K562 (cell line): Measurements from ENCODE around the gene ARL3. TPM values are rescaled to one million over a fixed set of nuclear protein-coding genes. Genes with fewer than 3 reads are reported as not detected.
A peak's percentile ranks its signal among the peaks of the same experiment; 100 is the strongest.

Experiments
- ATF1 ChIP-seq, 2 experiments: fragments of 450-650 bp in 1 of 2; IDR thresholded peaks; 2 replicates each; pipeline ENCODE4 v1.6.1; 2016; ENCODE audit warnings: missing compliant biosample characterization in 1 of 2, missing genetic modification characterization in 1 of 2
- BHLHE40 ChIP-seq: IDR thresholded peaks from 2 replicates; pipeline ENCODE4 v1.6.1; 2011; ENCODE audit warnings: low read length, improper control_type of control experiment
- CHD2 ChIP-seq: IDR thresholded peaks from 2 replicates; pipeline ENCODE4 v1.6.1; 2011; ENCODE audit warnings: low read depth, low read length
- E2F3 ChIP-seq: fragments of 250-450 bp; sonication (Bioruptor Pico); IDR thresholded peaks from 2 replicates; pipeline ENCODE4 v1.4.0; 2020; ENCODE audit warnings: mild to moderate bottlenecking
- EHMT2 ChIP-seq: fragments of 450-650 bp; IDR thresholded peaks from 2 replicates; pipeline ENCODE4 v1.6.1; 2018; ENCODE audit warnings: antibody characterized with exemption
- EP400 ChIP-seq: fragments of 450-650 bp; IDR thresholded peaks from 2 replicates; pipeline ENCODE4 v1.6.1; 2017; ENCODE audit warnings: antibody characterized with exemption, mild to moderate bottlenecking, moderate library complexity
- FUS ChIP-seq: fragments of 200-400 bp; formaldehyde crosslinking; optimal IDR thresholded peaks from 2 replicates; pipeline ENCODE3; 2017; ENCODE audit warnings: low read depth, low read length
- HIVEP1 ChIP-seq: fragments of 250-450 bp; sonication (Bioruptor Pico); IDR thresholded peaks from 2 replicates; pipeline ENCODE4 v1.4.0; 2020; ENCODE audit warnings: mild to moderate bottlenecking
- IFI16 ChIP-seq: fragments of 250-450 bp; sonication (Bioruptor Pico); IDR thresholded peaks from 2 replicates; pipeline ENCODE4 v2.1.2; 2022; ENCODE audit warnings: mild to moderate bottlenecking, inconsistent platforms
- KLF13 ChIP-seq: fragments of 450-650 bp; IDR thresholded peaks from 2 replicates; pipeline ENCODE4 v1.6.1; 2016; ENCODE audit warnings: missing genetic modification characterization, low read depth, mild to moderate bottlenecking, missing compliant biosample characterization, moderate library complexity, borderline replicate concordance
- MECOM ChIP-seq: fragments of 250-450 bp; sonication (Bioruptor Pico); IDR thresholded peaks from 2 replicates; pipeline ENCODE4 v1.8.0; 2022; ENCODE audit warnings: inconsistent platforms
- MYC ChIP-seq, 2 experiments: fragments of 250-450 bp in 1 of 2; sonication (Bioruptor Pico) in 1 of 2; IDR thresholded peaks; 2 replicates each; pipeline versions ENCODE4 v1.5.1 to v1.6.1; 2012 to 2021; ENCODE audit warnings: low read depth in 2 of 2, borderline replicate concordance in 1 of 2, improper control_type of control experiment in 1 of 2, low read length in 1 of 2, mild to moderate bottlenecking in 1 of 2, moderate library complexity in 1 of 2
- NCOA1 ChIP-seq: fragments of 450-650 bp; IDR thresholded peaks from 2 replicates; pipeline ENCODE4 v1.6.1; 2016; ENCODE audit warnings: low read depth
- SFPQ ChIP-seq: fragments of 200-400 bp; formaldehyde crosslinking; IDR thresholded peaks from 2 replicates; pipeline ENCODE4 v1.6.1; 2017; ENCODE audit warnings: mild to moderate bottlenecking, low read depth, low read length, moderate library complexity
- STAT5B ChIP-seq: fragments of 250-450 bp; sonication (Bioruptor Pico); IDR thresholded peaks from 2 replicates; pipeline ENCODE4 v1.8.0; 2021; ENCODE audit warnings: mild to moderate bottlenecking, inconsistent platforms
- YBX1 ChIP-seq: fragments of 450-650 bp; IDR thresholded peaks from 2 replicates; pipeline ENCODE4 v1.7.1; 2016; ENCODE audit warnings: mild to moderate bottlenecking
- ZBTB7A ChIP-seq: IDR thresholded peaks from 2 replicates; pipeline ENCODE4 v1.6.1; 2011; ENCODE audit warnings: low read depth, mild to moderate bottlenecking, low read length, moderate library complexity, borderline replicate concordance; ENCODE audit not compliant: control insufficient read depth
- ZNF133 ChIP-seq: fragments of 250-450 bp; sonication (Bioruptor Pico); IDR thresholded peaks from 2 replicates; pipeline ENCODE4 v1.4.0; 2020; ENCODE audit warnings: mild to moderate bottlenecking
- ZNF143 ChIP-seq: sonication (generic); formaldehyde crosslinking; IDR thresholded peaks from 2 replicates; pipeline ENCODE4 v1.9.0; 2022; ENCODE audit warnings: mild to moderate bottlenecking, missing genetic modification reagents
- ZNF212 ChIP-seq: fragments of 450-650 bp; formaldehyde crosslinking; IDR thresholded peaks from 2 replicates; pipeline ENCODE4 v1.4.0; 2020; ENCODE audit warnings: mild to moderate bottlenecking
- ZNF232 ChIP-seq: sonication (generic); formaldehyde crosslinking; IDR thresholded peaks from 2 replicates; pipeline ENCODE4 v1.8.0; 2022; ENCODE audit warnings: mild to moderate bottlenecking, missing genetic modification reagents
- ZNF253 ChIP-seq: fragments of 250-450 bp; sonication (Bioruptor Pico); conservative IDR thresholded peaks from 2 replicates; pipeline ENCODE4 v1.6.1; 2021; ENCODE audit warnings: mild to moderate bottlenecking
- ZZZ3 ChIP-seq: fragments of 450-650 bp; IDR thresholded peaks from 2 replicates; pipeline ENCODE4 v1.6.1; 2016; ENCODE audit warnings: antibody characterized with exemption, mild to moderate bottlenecking, moderate library complexity
- polyA plus RNA-seq, 8 experiments: library from polyadenylated mRNA; depleted of rRNA in 4 of 8; stranded (reverse) in 5 of 8; unstranded in 3 of 8; fragments of >200 nt; fragmentation: Nextera tagmentation in 2 of 8; fragmentation: Illumina TruSeq in 1 of 8; extraction: Ambion mirVana in 2 of 8; extraction: Trizol in 1 of 8; gene quantifications; 2 replicates each; pipeline versions ENCODE4 v1.2.1 to v1.2.3, GENCODE V29; 2011 to 2014; ENCODE audit warnings: inconsistent platforms in 1 of 8, missing spikeins in 1 of 8
- total RNA-seq, 7 experiments: library from RNA; depleted of rRNA in 6 of 7; stranded (reverse); fragments of >200 nt in 6 of 7; fragmentation: Illumina TruSeq in 2 of 7; extraction: Trizol in 2 of 7; gene quantifications; 2 replicates each; pipeline versions ENCODE4 v1.2.1 to v1.2.3, GENCODE V29; 2011 to 2021; ENCODE audit warnings: low replicate concordance in 1 of 7
- TF ChIP-seq, protein P1 (sequence below): fragments of 450-650 bp; formaldehyde crosslinking; conservative IDR thresholded peaks from 2 replicates; pipeline ENCODE4 v1.4.0; 2022; ENCODE audit warnings: mild to moderate bottlenecking, missing genetic modification characterization
- TF ChIP-seq, protein P2 (sequence below), 2 experiments: fragments of 200-800 bp in 1 of 2; sonication (Bioruptor generic) in 1 of 2; sonication (generic) in 1 of 2; formaldehyde crosslinking in 1 of 2; IDR thresholded peaks in 1 of 2; conservative IDR thresholded peaks in 1 of 2; 2 replicates each; pipeline versions ENCODE4 v1.5.0 to v1.6.1; 2016 to 2020; ENCODE audit warnings: missing compliant biosample characterization in 1 of 2, missing genetic modification characterization in 1 of 2, missing genetic modification reagents in 1 of 2

Gene ARL3
- total and polyA plus RNA-seq, 9 of the 15 experiments (the other 6 are each of a cell fraction or from before 2014, with no cell fraction given) = 2.9 to 8.9 (median 4.8) TPM

DNA sequence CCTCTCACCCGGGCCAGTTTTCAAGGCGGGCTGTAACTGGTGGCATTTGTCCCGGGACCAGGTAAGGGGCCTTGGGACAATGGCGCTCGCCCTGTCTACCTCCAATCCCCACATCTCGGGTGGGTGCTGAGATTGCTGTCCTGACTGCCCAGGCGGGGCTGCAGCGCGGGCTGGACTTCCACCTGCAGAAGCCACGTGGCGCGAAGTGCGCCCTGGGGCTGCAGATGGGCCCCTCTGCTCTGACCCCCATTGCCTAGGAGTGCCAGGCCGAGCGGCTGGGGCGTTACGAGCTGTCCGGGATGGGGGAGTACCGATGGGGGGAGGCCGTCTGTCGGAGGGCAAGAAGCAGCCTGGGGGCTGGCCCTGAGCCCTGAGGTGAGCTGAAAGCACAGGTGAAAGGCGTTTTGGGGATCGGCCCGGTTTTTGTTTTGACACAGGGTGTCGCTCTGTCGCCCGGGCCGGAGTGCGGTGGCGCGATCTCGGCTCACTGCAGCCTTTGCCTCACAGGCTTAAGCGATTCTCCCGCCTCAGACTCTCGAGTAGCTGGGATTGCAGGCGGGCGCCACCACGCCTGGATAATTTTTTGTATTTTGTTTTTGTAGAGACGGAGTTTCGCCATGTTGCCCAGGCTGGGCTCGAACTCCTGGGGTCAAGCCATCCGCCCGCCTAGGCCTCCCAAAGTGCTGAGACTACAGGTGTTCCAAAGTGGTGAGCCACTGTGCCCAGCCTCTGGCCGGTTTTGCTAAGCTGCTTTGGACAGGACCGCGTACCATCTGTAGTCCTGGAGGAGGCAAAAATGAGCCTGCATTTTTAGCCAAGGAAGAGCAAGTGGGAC is 641 bp upstream of the ARL3 start, which contains the start of gene SFXN2 (continued):
- TF ChIP-seq SFPQ (no peak), CHD2 (no peak), ZNF232 (no peak), STAT5B (CRISPR knock-in tag) (no peak), IFI16 (CRISPR knock-in tag) (no peak), HIVEP1 (CRISPR knock-in tag) (no peak), EP400 (peak; percentile 92), ATF1 (CRISPR knock-in tag; IDR thresholded peaks at IDR 0.05) (no peak), ATF1 (tag; IDR thresholded peaks at IDR 0.05) (no peak), BHLHE40 (no peak; the same call in 1 of the 2 replicates), ZZZ3 (no peak), ZNF253 (no peak), ZNF212 (CRISPR knock-in tag) (no peak), E2F3 (CRISPR knock-in tag) (no peak), ZNF133 (CRISPR knock-in tag) (no peak), KLF13 (tag) (no peak), EHMT2 (no peak), MYC (IDR thresholded peaks at IDR 0.05; ENCODE audit: low read depth, low read length) (peak; percentile 85), MYC (CRISPR knock-in tag; IDR thresholded peaks at IDR 0.05; ENCODE audit: borderline replicate concordance, low read depth) (peak; percentile 90; the same call in 1 of the 2 replicates), ZNF143 (CRISPR knock-in tag) (no peak), FUS (no peak), YBX1 (no peak), MECOM (CRISPR knock-in tag) (no peak), NCOA1 (no peak), ZBTB7A (no peak; the same call in 1 of the 2 replicates)
- TF ChIP-seq, protein P1, sequence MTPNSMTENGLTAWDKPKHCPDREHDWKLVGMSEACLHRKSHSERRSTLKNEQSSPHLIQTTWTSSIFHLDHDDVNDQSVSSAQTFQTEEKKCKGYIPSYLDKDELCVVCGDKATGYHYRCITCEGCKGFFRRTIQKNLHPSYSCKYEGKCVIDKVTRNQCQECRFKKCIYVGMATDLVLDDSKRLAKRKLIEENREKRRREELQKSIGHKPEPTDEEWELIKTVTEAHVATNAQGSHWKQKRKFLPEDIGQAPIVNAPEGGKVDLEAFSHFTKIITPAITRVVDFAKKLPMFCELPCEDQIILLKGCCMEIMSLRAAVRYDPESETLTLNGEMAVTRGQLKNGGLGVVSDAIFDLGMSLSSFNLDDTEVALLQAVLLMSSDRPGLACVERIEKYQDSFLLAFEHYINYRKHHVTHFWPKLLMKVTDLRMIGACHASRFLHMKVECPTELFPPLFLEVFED (CRISPR knock-in tag) = no peak
- TF ChIP-seq, protein P2, sequence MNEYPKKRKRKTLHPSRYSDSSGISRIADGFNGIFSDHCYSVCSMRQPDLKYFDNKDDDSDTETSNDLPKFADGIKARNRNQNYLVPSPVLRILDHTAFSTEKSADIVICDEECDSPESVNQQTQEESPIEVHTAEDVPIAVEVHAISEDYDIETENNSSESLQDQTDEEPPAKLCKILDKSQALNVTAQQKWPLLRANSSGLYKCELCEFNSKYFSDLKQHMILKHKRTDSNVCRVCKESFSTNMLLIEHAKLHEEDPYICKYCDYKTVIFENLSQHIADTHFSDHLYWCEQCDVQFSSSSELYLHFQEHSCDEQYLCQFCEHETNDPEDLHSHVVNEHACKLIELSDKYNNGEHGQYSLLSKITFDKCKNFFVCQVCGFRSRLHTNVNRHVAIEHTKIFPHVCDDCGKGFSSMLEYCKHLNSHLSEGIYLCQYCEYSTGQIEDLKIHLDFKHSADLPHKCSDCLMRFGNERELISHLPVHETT (CRISPR knock-in tag; conservative IDR thresholded peaks at IDR 0.05 in 1 of 2, IDR thresholded peaks at IDR 0.05 in 1 of 2) = no peak
